H9 (cell line): ENCODE measurements around the gene ACOX3. TPM values are rescaled to one million over a fixed set of nuclear protein-coding genes. Genes with fewer than 3 reads are reported as not detected.

Source experiments
- DNase-seq: peaks from one replicate; pipeline ENCODE4 v3.0.0-alpha.2; 2017
- H2AFZ ChIP-seq: one replicate; pipeline ENCODE4 v1.6.1; 2013; ENCODE audit warnings: mild to moderate bottlenecking, low read length, control low read depth, moderate library complexity
- H2AK5ac ChIP-seq: 2 replicates; pipeline ENCODE4 v1.6.1; 2013; ENCODE audit warnings: low read length, control low read depth, mixed read lengths; ENCODE audit not compliant: insufficient read length
- H2BK120ac ChIP-seq: one replicate; pipeline ENCODE4 v1.6.1; 2013; ENCODE audit warnings: low read depth, mild to moderate bottlenecking, low read length, control low read depth, inconsistent platforms; ENCODE audit not compliant: poor library complexity, severe bottlenecking
- H2BK12ac ChIP-seq: 2 replicates; pipeline ENCODE4 v1.6.1; 2013; ENCODE audit warnings: low read length, control low read depth, mixed read lengths, low read depth; ENCODE audit not compliant: insufficient read length
- H2BK15ac ChIP-seq: 2 replicates; pipeline ENCODE4 v1.6.1; 2013; ENCODE audit warnings: low read depth, low read length, control low read depth
- H2BK20ac ChIP-seq: one replicate; pipeline ENCODE4 v1.6.1; 2013; ENCODE audit warnings: low read depth, mild to moderate bottlenecking, low read length, control low read depth, inconsistent platforms; ENCODE audit not compliant: poor library complexity, severe bottlenecking
- H2BK5ac ChIP-seq: 2 replicates; pipeline ENCODE4 v1.6.1; 2013; ENCODE audit warnings: low read length, control low read depth, mixed read lengths; ENCODE audit not compliant: insufficient read length
- H3K14ac ChIP-seq: 2 replicates; pipeline ENCODE4 v1.6.1; 2013; ENCODE audit warnings: low read length, control low read depth; ENCODE audit not compliant: insufficient read depth
- H3K18ac ChIP-seq: 2 replicates; pipeline ENCODE4 v1.6.1; 2013; ENCODE audit warnings: low read depth, mild to moderate bottlenecking, mixed read lengths, low read length, control low read depth; ENCODE audit not compliant: insufficient read length
- H3K23ac ChIP-seq: 2 replicates; pipeline ENCODE4 v1.6.1; 2013; ENCODE audit warnings: low read length, control low read depth, mixed read lengths, low read depth; ENCODE audit not compliant: insufficient read length
- H3K23me2 ChIP-seq: 2 replicates; pipeline ENCODE4 v1.6.1; 2013; ENCODE audit warnings: low read depth, mild to moderate bottlenecking, mixed read lengths, low read length, control low read depth; ENCODE audit not compliant: insufficient read length, poor library complexity, severe bottlenecking
- H3K27ac ChIP-seq: 2 replicates; pipeline ENCODE4 v1.5.1; 2013; ENCODE audit warnings: low read length, control low read depth, mixed read lengths, low read depth; ENCODE audit not compliant: insufficient read length
- H3K27me3 ChIP-seq: 2 replicates; pipeline ENCODE4 v1.6.1; 2013; ENCODE audit warnings: low read length, control low read depth, inconsistent platforms; ENCODE audit not compliant: insufficient read depth
- H3K4ac ChIP-seq: 2 replicates; pipeline ENCODE4 v1.6.1; 2013; ENCODE audit warnings: low read depth, mild to moderate bottlenecking, control low read depth, inconsistent platforms, low read length, moderate library complexity
- H3K4me1 ChIP-seq: 2 replicates; pipeline ENCODE4 v1.6.1; 2013; ENCODE audit warnings: low read length, control low read depth, inconsistent platforms; ENCODE audit not compliant: insufficient read depth
- H3K4me2 ChIP-seq: 2 replicates; pipeline ENCODE4 v1.6.1; 2013; ENCODE audit warnings: low read length, control low read depth, mixed read lengths; ENCODE audit not compliant: insufficient read length, insufficient read depth
- H3K56ac ChIP-seq: 2 replicates; pipeline ENCODE4 v1.6.1; 2013; ENCODE audit warnings: low read depth, mild to moderate bottlenecking, mixed read lengths, low read length, control low read depth; ENCODE audit not compliant: insufficient read length
- H3K79me1 ChIP-seq: 2 replicates; pipeline ENCODE4 v1.6.1; 2013; ENCODE audit warnings: low read depth, mild to moderate bottlenecking, moderate library complexity, low read length, control low read depth, inconsistent platforms; ENCODE audit not compliant: insufficient read depth, poor library complexity, severe bottlenecking
- H3K79me2 ChIP-seq: 2 replicates; pipeline ENCODE4 v1.6.1; 2013; ENCODE audit warnings: low read length, control low read depth, inconsistent platforms; ENCODE audit not compliant: insufficient read depth
- H3K9ac ChIP-seq: 2 replicates; pipeline ENCODE4 v1.6.1; 2013; ENCODE audit warnings: low read length, control low read depth, mixed read lengths; ENCODE audit not compliant: insufficient read length; ENCODE audit errors: extremely low read depth
- H3K9me3 ChIP-seq: one replicate; pipeline ENCODE4 v1.6.1; 2013; ENCODE audit warnings: low read depth, low read length, inconsistent platforms; ENCODE audit not compliant: control insufficient read depth
- H3T11ph ChIP-seq: one replicate; pipeline ENCODE4 v1.6.1; 2013; ENCODE audit warnings: mild to moderate bottlenecking, low read length, control low read depth, inconsistent platforms
- H4K20me1 ChIP-seq: one replicate; pipeline ENCODE4 v1.6.1; 2013; ENCODE audit not compliant: control insufficient read depth, insufficient read length, insufficient read depth
- H4K5ac ChIP-seq: 2 replicates; pipeline ENCODE4 v1.6.1; 2013; ENCODE audit warnings: low read depth, mild to moderate bottlenecking, mixed read lengths, low read length, control low read depth; ENCODE audit not compliant: insufficient read length
- H4K8ac ChIP-seq: replicated peaks from 2 replicates; pipeline ENCODE4 v1.6.1; 2013; ENCODE audit warnings: low read length, control low read depth, mixed read lengths, low read depth; ENCODE audit not compliant: insufficient read length
- H4K91ac ChIP-seq: 2 replicates; pipeline ENCODE4 v1.6.1; 2013; ENCODE audit warnings: low read depth, mild to moderate bottlenecking, moderate library complexity, mixed read lengths, low read length, control low read depth; ENCODE audit not compliant: insufficient read length
- H3K27ac Mint-ChIP-seq, 3 experiments: 2 replicates in 2 of 3; 3 replicates in 1 of 3; pipeline ENCODE4 v1.8.0; 2020 to 2021; ENCODE audit warnings: mixed read lengths in 3 of 3, mild to moderate bottlenecking in 1 of 3, moderate library complexity in 1 of 3
- H3K27me3 Mint-ChIP-seq: 2 replicates; pipeline ENCODE4 v1.8.0; 2021; ENCODE audit warnings: low read depth, mild to moderate bottlenecking, moderate library complexity, mixed read lengths
- H3K36me3 Mint-ChIP-seq, 3 experiments: 2 replicates in 2 of 3; 3 replicates in 1 of 3; pipeline ENCODE4 v1.8.0; 2020 to 2021; ENCODE audit warnings: low read depth in 3 of 3, mixed read lengths in 3 of 3; ENCODE audit not compliant: insufficient read depth in 1 of 3
- H3K4me1 Mint-ChIP-seq, 2 experiments: 2 replicates each; pipeline ENCODE4 v1.8.0; 2020; ENCODE audit warnings: mixed read lengths in 2 of 2
- H3K4me3 Mint-ChIP-seq, 2 experiments: 2 replicates in 1 of 2; 3 replicates in 1 of 2; pipeline ENCODE4 v1.8.0; 2020 to 2021; ENCODE audit warnings: mild to moderate bottlenecking in 2 of 2, mixed read lengths in 2 of 2, moderate library complexity in 1 of 2
- H3K9me3 Mint-ChIP-seq, 2 experiments: 2 replicates in 1 of 2; 3 replicates in 1 of 2; pipeline ENCODE4 v1.8.0; 2020; ENCODE audit warnings: mild to moderate bottlenecking in 2 of 2, mixed read lengths in 2 of 2, moderate library complexity in 1 of 2
- WGBS: extraction: QIAGEN DNeasy Blood & Tissue Kit; methylation state at CpG from one replicate; pipeline ENCODE4 v1.1.7; 2013; ENCODE audit warnings: missing lambda C conversion rate, low lambda C conversion rate, mixed read lengths; ENCODE audit not compliant: insufficient read length; ENCODE audit errors: extremely low coverage; 5-methylcytosine and 5-hydroxymethylcytosine counted together
- total RNA-seq: library from RNA; stranded (reverse); gene quantifications from 2 replicates; pipeline ENCODE4 v1.2.1, GENCODE V29; 2021
- TF ChIP-seq, protein P1 (sequence below): fragments of 200-600 bp; sonication (generic); conservative IDR thresholded peaks from 3 replicates; pipeline ENCODE4 v1.8.0; 2021; ENCODE audit warnings: antibody characterized with exemption, mild to moderate bottlenecking

ACOX3 gene
- total RNA-seq, 1 experiment from 2014 or later = 13.8 TPM

DNA sequence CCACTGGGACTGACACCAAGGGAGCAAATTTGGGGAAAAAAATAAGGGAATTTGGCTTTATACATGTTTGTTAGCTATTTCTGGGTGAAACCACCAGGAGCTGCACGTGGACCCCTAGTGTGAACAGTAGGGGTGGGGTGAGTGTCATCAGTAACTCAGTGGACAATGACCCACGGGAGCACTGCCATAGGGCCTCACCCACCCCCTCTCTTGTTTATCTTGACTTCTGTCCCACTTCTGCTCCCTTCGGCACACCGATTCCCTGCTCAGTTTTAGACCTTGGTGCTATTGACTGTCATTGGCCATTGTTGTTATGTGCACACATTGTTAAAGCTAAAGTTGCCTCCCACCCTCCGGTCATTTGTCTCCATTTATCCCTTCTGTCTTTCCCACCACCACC is 9.0 kb downstream of the ACOX3 start:
- no peak overlapping the region for H3K4ac ChIP-seq
- Mint-ChIP-seq H3K27me3 (peaks cover 14% of the 10 kb centered on the region), H3K36me3 (no peaks in the 10 kb centered on the region; a peak in 1 of 7 replicates), H3K27ac (no peak overlapping the region; a peak in 1 of 7 replicates), H3K4me3 (no peak overlapping the region), H3K4me1 (peaks cover 35 to 39% of the 10 kb centered on the region in 2 experiments), H3K9me3 (no peaks in the 10 kb centered on the region)
- H3K56ac ChIP-seq = no peak overlapping the region
- no peak overlapping the region for H2AK5ac ChIP-seq
- no peak overlapping the region for H4K91ac ChIP-seq
- no peak overlapping the region for H3K9ac ChIP-seq
- no peak overlapping the region for H3K27ac ChIP-seq
- no peak overlapping the region for H3K23ac ChIP-seq
- no peaks in the 10 kb centered on the region for H3K23me2 ChIP-seq
- no peak overlapping the region for H4K8ac ChIP-seq
- no peaks in the 10 kb centered on the region for H3K27me3 ChIP-seq
- no peak overlapping the region for H3K18ac ChIP-seq
- H3K14ac ChIP-seq = no peak overlapping the region
- DNase-seq = no peak
- no peak overlapping the region for H4K5ac ChIP-seq
- H4K20me1 ChIP-seq = no peaks in the 10 kb centered on the region
- H2BK5ac ChIP-seq = no peak overlapping the region
- no peak overlapping the region for H2BK15ac ChIP-seq
- TF ChIP-seq, protein P1, sequence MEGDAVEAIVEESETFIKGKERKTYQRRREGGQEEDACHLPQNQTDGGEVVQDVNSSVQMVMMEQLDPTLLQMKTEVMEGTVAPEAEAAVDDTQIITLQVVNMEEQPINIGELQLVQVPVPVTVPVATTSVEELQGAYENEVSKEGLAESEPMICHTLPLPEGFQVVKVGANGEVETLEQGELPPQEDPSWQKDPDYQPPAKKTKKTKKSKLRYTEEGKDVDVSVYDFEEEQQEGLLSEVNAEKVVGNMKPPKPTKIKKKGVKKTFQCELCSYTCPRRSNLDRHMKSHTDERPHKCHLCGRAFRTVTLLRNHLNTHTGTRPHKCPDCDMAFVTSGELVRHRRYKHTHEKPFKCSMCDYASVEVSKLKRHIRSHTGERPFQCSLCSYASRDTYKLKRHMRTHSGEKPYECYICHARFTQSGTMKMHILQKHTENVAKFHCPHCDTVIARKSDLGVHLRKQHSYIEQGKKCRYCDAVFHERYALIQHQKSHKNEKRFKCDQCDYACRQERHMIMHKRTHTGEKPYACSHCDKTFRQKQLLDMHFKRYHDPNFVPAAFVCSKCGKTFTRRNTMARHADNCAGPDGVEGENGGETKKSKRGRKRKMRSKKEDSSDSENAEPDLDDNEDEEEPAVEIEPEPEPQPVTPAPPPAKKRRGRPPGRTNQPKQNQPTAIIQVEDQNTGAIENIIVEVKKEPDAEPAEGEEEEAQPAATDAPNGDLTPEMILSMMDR = no peak
- H2AFZ ChIP-seq = no peak overlapping the region
- H3K9me3 ChIP-seq = no peaks in the 10 kb centered on the region
- H2BK12ac ChIP-seq = no peak overlapping the region
- no peak overlapping the region for H2BK20ac ChIP-seq
- no peaks in the 10 kb centered on the region for H3K4me1 ChIP-seq
- no peak overlapping the region for H2BK120ac ChIP-seq
- no peak overlapping the region for H3T11ph ChIP-seq
- H3K79me1 ChIP-seq = no peaks in the 10 kb centered on the region
- H3K79me2 ChIP-seq = no peaks in the 10 kb centered on the region
- H3K4me2 ChIP-seq = no peak overlapping the region
- no CpG with 5 or more reads among the region's 5 CpGs for WGBS
